GM23338 (cell line): ENCODE measurements around the gene B4GALT4. TPM values are rescaled to one million over a fixed set of nuclear protein-coding genes. Genes with fewer than 3 reads are reported as not detected.

Experiments
- ATAC-seq: fragments of 200-7000 bp; cut with Tn5 transposase; 3 replicates; pipeline ENCODE4 v1.9.1; 2020
- DNase-seq: peaks from one replicate; pipeline ENCODE4 v3.0.0-alpha.2; 2015; ENCODE audit warnings: low spot score
- H2AFZ ChIP-seq: fragments of 200-600 bp; sonication (generic); 2 replicates; pipeline ENCODE4 v1.8.0; 2016; ENCODE audit warnings: antibody characterized with exemption, mild to moderate bottlenecking, moderate library complexity
- H3F3A ChIP-seq: fragments of 200-600 bp; sonication (generic); replicated peaks from 2 replicates; pipeline ENCODE4 v1.8.0; 2017; ENCODE audit warnings: antibody characterized with exemption, mixed run types, low read depth
- H3K27ac ChIP-seq: fragments of 200-600 bp; sonication (generic); 2 replicates; pipeline ENCODE4 v1.6.1; 2016; ENCODE audit warnings: low read depth
- H3K27me3 ChIP-seq: fragments of 200-600 bp; sonication (generic); 2 replicates; pipeline ENCODE4 v1.8.0; 2016; ENCODE audit warnings: mild to moderate bottlenecking, mixed run types, moderate library complexity; ENCODE audit not compliant: insufficient read depth
- H3K36me3 ChIP-seq: fragments of 200-600 bp; sonication (generic); 2 replicates; pipeline ENCODE4 v1.8.0; 2016; ENCODE audit warnings: mild to moderate bottlenecking; ENCODE audit not compliant: insufficient read depth
- H3K4me1 ChIP-seq: fragments of 200-600 bp; sonication (generic); 2 replicates; pipeline ENCODE4 v1.8.0; 2016; ENCODE audit warnings: mild to moderate bottlenecking, moderate library complexity; ENCODE audit not compliant: insufficient read depth
- H3K4me2 ChIP-seq: fragments of 200-600 bp; sonication (generic); 2 replicates; pipeline ENCODE4 v1.7.1; 2017; ENCODE audit warnings: mixed run types
- H3K4me3 ChIP-seq: fragments of 200-600 bp; sonication (generic); 2 replicates; pipeline ENCODE4 v1.6.1; 2016; ENCODE audit warnings: mixed run types
- H3K79me2 ChIP-seq: fragments of 200-600 bp; sonication (generic); replicated peaks from 2 replicates; pipeline ENCODE4 v1.8.0; 2017; ENCODE audit warnings: mild to moderate bottlenecking; ENCODE audit not compliant: insufficient read depth
- H3K9me2 ChIP-seq: fragments of 200-600 bp; sonication (generic); 2 replicates; pipeline ENCODE4 v1.8.0; 2017; ENCODE audit not compliant: insufficient read depth
- H4K20me1 ChIP-seq: fragments of 200-600 bp; sonication (generic); replicated peaks from 2 replicates; pipeline ENCODE4 v1.8.0; 2017; ENCODE audit warnings: mild to moderate bottlenecking; ENCODE audit not compliant: insufficient read depth
- H3K27ac Mint-ChIP-seq: 2 replicates; pipeline ENCODE4 v1.8.0; 2020; ENCODE audit warnings: inconsistent platforms, mild to moderate bottlenecking, moderate library complexity, mixed read lengths
- H3K27me3 Mint-ChIP-seq: 3 replicates; pipeline ENCODE4 v1.8.0; 2022; ENCODE audit warnings: low read depth, mild to moderate bottlenecking, moderate library complexity, mixed read lengths, inconsistent platforms; ENCODE audit not compliant: insufficient read depth, poor library complexity
- H3K36me3 Mint-ChIP-seq: 3 replicates; pipeline ENCODE4 v1.8.0; 2021; ENCODE audit warnings: low read depth, mild to moderate bottlenecking, inconsistent platforms, moderate library complexity, mixed read lengths
- H3K4me1 Mint-ChIP-seq: 3 replicates; pipeline ENCODE4 v1.8.0; 2020; ENCODE audit warnings: mild to moderate bottlenecking, inconsistent platforms, mixed read lengths
- H3K4me3 Mint-ChIP-seq: 3 replicates; pipeline ENCODE4 v1.8.0; 2021; ENCODE audit warnings: moderate library complexity, mild to moderate bottlenecking, inconsistent platforms, mixed read lengths
- H3K9me3 Mint-ChIP-seq: 3 replicates; pipeline ENCODE4 v1.8.0; 2020; ENCODE audit warnings: moderate library complexity, mild to moderate bottlenecking, inconsistent platforms, mixed read lengths
- CREB1 ChIP-seq: fragments of 250-450 bp; sonication (Bioruptor Pico); IDR thresholded peaks from 2 replicates; pipeline ENCODE4 v1.5.0; 2020; ENCODE audit warnings: low read depth, mild to moderate bottlenecking, moderate library complexity
- CTCF ChIP-seq, 2 experiments: fragments of 200-600 bp in 1 of 2; sonication (generic) in 1 of 2; conservative IDR thresholded peaks; 2 replicates each; pipeline versions ENCODE4 v1.5.1 to v1.6.1; 2016 to 2017; ENCODE audit warnings: antibody characterized with exemption in 2 of 2, low read depth in 2 of 2, mild to moderate bottlenecking in 2 of 2, moderate library complexity in 1 of 2
- STAT1 ChIP-seq: IDR thresholded peaks from one replicate; pipeline ENCODE4 v1.6.1; 2016; ENCODE audit warnings: antibody characterized with exemption; ENCODE audit not compliant: unreplicated experiment
- ZNF114 ChIP-seq: fragments of 250-450 bp; sonication (Bioruptor Pico); IDR thresholded peaks from 2 replicates; pipeline ENCODE4 v1.5.0; 2020; ENCODE audit warnings: mild to moderate bottlenecking, moderate library complexity
- ZNF462 ChIP-seq: fragments of 250-450 bp; sonication (Bioruptor Pico); IDR thresholded peaks from 2 replicates; pipeline ENCODE4 v1.5.0; 2020; ENCODE audit warnings: mild to moderate bottlenecking, moderate library complexity
- polyA plus RNA-seq: library from polyadenylated mRNA; unstranded; fragments of >200 nt; fragmentation: Nextera tagmentation; extraction: Ambion mirVana; gene quantifications from 2 replicates; pipeline ENCODE4 v1.2.1, GENCODE V29; 2016
- total RNA-seq: library from RNA; depleted of rRNA; stranded (reverse); fragments of >200 nt; shearing (Covaris generic); gene quantifications from 2 replicates; pipeline ENCODE4 v1.2.3, GENCODE V29; 2014

Gene B4GALT4
- total and polyA plus RNA-seq, 2 experiments from 2014 or later: 38.3 to 45.3 TPM

- no peak for TF ChIP-seq ZNF462 (CRISPR knock-in tag)
- no peak for TF ChIP-seq CREB1 (CRISPR knock-in tag)
- no peak for TF ChIP-seq CTCF (conservative IDR thresholded peaks at IDR 0.05; ENCODE audit: low read depth in 2 of 2)
These were observed 13.4 kb downstream of the B4GALT4 start (continued) for GRCh38 chr3:119227070-119227850.

GRCh38 chr3:119225121-119225520 is 15.6 kb downstream of the B4GALT4 start:
- no peaks in the 10 kb centered on the region for H3K4me1 ChIP-seq
- no peak overlapping the region for H3K27ac ChIP-seq
- H3K27me3 ChIP-seq: no peaks in the 10 kb centered on the region
- H3K4me3 ChIP-seq: no peak overlapping the region
- H3K79me2 ChIP-seq: no peaks in the 10 kb centered on the region; the same call in none of the 2 replicates
- H3F3A ChIP-seq: no peaks in the 10 kb centered on the region
- H3K36me3 Mint-ChIP-seq: peaks cover 57% of the 10 kb centered on the region
- H4K20me1 ChIP-seq: peaks cover 15% of the 10 kb centered on the region
- no peak overlapping the region for H2AFZ ChIP-seq
- H3K36me3 ChIP-seq: peaks cover 63% of the 10 kb centered on the region
- no peaks in the 10 kb centered on the region for H3K4me1 Mint-ChIP-seq
- DNase-seq (no peak), ATAC-seq (no peak)
- H3K4me2 ChIP-seq: no peak overlapping the region
- H3K9me2 ChIP-seq: no peaks in the 10 kb centered on the region
- H3K27ac Mint-ChIP-seq: no peak overlapping the region
- no peak overlapping the region for H3K4me3 Mint-ChIP-seq
- H3K27me3 Mint-ChIP-seq: no peaks in the 10 kb centered on the region
- H3K9me3 Mint-ChIP-seq: no peaks in the 10 kb centered on the region
- TF ChIP-seq STAT1 (no peak), ZNF114 (CRISPR knock-in tag) (no peak), CTCF (conservative IDR thresholded peaks at IDR 0.05; ENCODE audit: low read depth in 2 of 2) (no peak)
